C1 segment of cervical spinal cord (tissue), 14 donors: Measurements from ENCODE around the gene PPFIBP1.
"Not testable (repeated sequence)": the region's sequence is repeated elsewhere in the genome, so short reads cannot be mapped to it uniquely, and the experiment has no call there.

Experiments
- DNase-seq, 14 donors: peaks; one replicate each; lab custom pipeline; 2025; lab: John Stamatoyannopoulos, UW

PPFIBP1 gene

GRCh38 chr12:27591698-27592097, 67.7 kb downstream of the PPFIBP1 start:
- not testable (repeated sequence) for DNase-seq

GRCh38 chr12:27592548-27592947, 68.5 kb downstream of the PPFIBP1 start:
- DNase-seq = no peak

GRCh38 chr12:27593266-27593665, 69.3 kb downstream of the PPFIBP1 start:
- no peak for DNase-seq

- DNase-seq = peak in 2 of 14 donors; percentile 9 to 10
Measured at GRCh38 chr12:27595231-27595642, 71.2 kb downstream of the PPFIBP1 start.

GRCh38 chr12:27598866-27599265, 74.9 kb downstream of the PPFIBP1 start:
- DNase-seq = not testable (repeated sequence)

- DNase-seq = not testable (repeated sequence)
Measured at GRCh38 chr12:27601056-27601828, 77.2 kb downstream of the PPFIBP1 start.

- no peak for DNase-seq
Measured at GRCh38 chr12:27602516-27602915, 78.5 kb downstream of the PPFIBP1 start.

- DNase-seq = no peak
Measured at GRCh38 chr12:27604431-27604830, 80.4 kb downstream of the PPFIBP1 start.

GRCh38 chr12:27606986-27607385, 83.0 kb downstream of the PPFIBP1 start:
- no peak for DNase-seq

GRCh38 chr12:27607591-27607990, 83.6 kb downstream of the PPFIBP1 start:
- no peak for DNase-seq

GRCh38 chr12:27608890-27609289, 84.9 kb downstream of the PPFIBP1 start:
- DNase-seq = no peak

GRCh38 chr12:27610374-27610773, 86.4 kb downstream of the PPFIBP1 start:
- no peak for DNase-seq

GRCh38 chr12:27614386-27614785, 90.4 kb downstream of the PPFIBP1 start:
- DNase-seq = no peak

GRCh38 chr12:27614866-27615265, 90.9 kb downstream of the PPFIBP1 start:
- no peak for DNase-seq

GRCh38 chr12:27615331-27615891, 91.4 kb downstream of the PPFIBP1 start:
- no peak for DNase-seq

GRCh38 chr12:27616356-27617142, 92.5 kb downstream of the PPFIBP1 start:
- no peak for DNase-seq

- DNase-seq = no peak
Measured at GRCh38 chr12:27618836-27619235, 94.8 kb downstream of the PPFIBP1 start.

- no peak for DNase-seq
Measured at GRCh38 chr12:27619308-27619707, 95.3 kb downstream of the PPFIBP1 start.

- no peak for DNase-seq
Measured at GRCh38 chr12:27620121-27620520, 96.1 kb downstream of the PPFIBP1 start.

- DNase-seq = no peak
Measured at GRCh38 chr12:27622436-27623195, 98.6 kb downstream of the PPFIBP1 start.

GRCh38 chr12:27623645-27624044, 99.6 kb downstream of the PPFIBP1 start:
- no peak for DNase-seq

GRCh38 chr12:27624586-27624985, 100.6 kb downstream of the PPFIBP1 start:
- no peak for DNase-seq
